AML-193 (cell line): Measurements from ENCODE around the gene CDK6.
"Not testable (repeated sequence)": the region's sequence is repeated elsewhere in the genome, so short reads cannot be mapped to it uniquely, and the experiment has no call there.

ENCODE experiments used
- DNase-seq, 2 experiments: peaks; one replicate each; lab custom pipeline; 2025; lab: John Stamatoyannopoulos, UW

The CDK6 gene

GRCh38 chr7:92836489-92836999 is at the start of gene CDK6:
Gene CDK6, minus strand, starts transcription at chr7:92836573. Its CDS starts 3,250 bp downstream, at chr7:92833323.
- no peak for DNase-seq

- DNase-seq, result not testable (repeated sequence)
Measured at GRCh38 chr7:92886039-92886438, 49.7 kb upstream of the CDK6 start.

- DNase-seq, result no peak
Measured at GRCh38 chr7:92884218-92884617, 47.8 kb upstream of the CDK6 start.

GRCh38 chr7:92882760-92883159 is 46.4 kb upstream of the CDK6 start:
- no peak for DNase-seq

GRCh38 chr7:92881091-92881485 is 44.7 kb upstream of the CDK6 start:
- DNase-seq, result no peak

- DNase-seq, result peak in 1 of 2 experiments; percentile 16
Measured at GRCh38 chr7:92880212-92881090, 44.1 kb upstream of the CDK6 start.

GRCh38 chr7:92877367-92877766 is 41.0 kb upstream of the CDK6 start:
- DNase-seq, result no peak

GRCh38 chr7:92876836-92877235 is 40.5 kb upstream of the CDK6 start:
- DNase-seq, result no peak

GRCh38 chr7:92875719-92876118 is 39.3 kb upstream of the CDK6 start:
- no peak for DNase-seq

- no peak for DNase-seq
Measured at GRCh38 chr7:92875173-92875572, 38.8 kb upstream of the CDK6 start.

GRCh38 chr7:92874567-92874966 is 38.2 kb upstream of the CDK6 start:
- no peak for DNase-seq

GRCh38 chr7:92873776-92874175 is 37.4 kb upstream of the CDK6 start:
- DNase-seq, result no peak

GRCh38 chr7:92872701-92873100 is 36.3 kb upstream of the CDK6 start:
- no peak for DNase-seq

GRCh38 chr7:92868683-92869293 is 32.4 kb upstream of the CDK6 start:
- no peak for DNase-seq

GRCh38 chr7:92864169-92864568 is 27.8 kb upstream of the CDK6 start:
- peak; percentile 2 to 28 for DNase-seq

GRCh38 chr7:92856436-92856835 is 20.1 kb upstream of the CDK6 start:
- no peak for DNase-seq

GRCh38 chr7:92854501-92855238 is 18.3 kb upstream of the CDK6 start:
- DNase-seq, result no peak

- DNase-seq, result no peak
Measured at GRCh38 chr7:92851732-92852131, 15.4 kb upstream of the CDK6 start.

- no peak for DNase-seq
Measured at GRCh38 chr7:92850516-92850915, 14.1 kb upstream of the CDK6 start.

GRCh38 chr7:92849322-92849721 is 12.9 kb upstream of the CDK6 start:
- DNase-seq, result no peak

- no peak for DNase-seq
Measured at GRCh38 chr7:92848851-92849250, 12.5 kb upstream of the CDK6 start.

- no peak for DNase-seq
Measured at GRCh38 chr7:92848441-92848840, 12.1 kb upstream of the CDK6 start.

GRCh38 chr7:92847305-92847704 is 10.9 kb upstream of the CDK6 start:
- DNase-seq, result no peak
